GM12892 (cell line): Measurements from ENCODE around the gene TMEM30A.

Experiments
- POLR2A ChIP-seq: IDR thresholded peaks from 2 replicates; pipeline ENCODE4 v1.6.1; 2011; ENCODE audit warnings: low read depth, low read length, control low read depth
- POLR2AphosphoS5 ChIP-seq: IDR thresholded peaks from 2 replicates; pipeline ENCODE4 v1.6.1; 2011; ENCODE audit warnings: low read depth, low read length, control low read depth
- TAF1 ChIP-seq: IDR thresholded peaks from 2 replicates; pipeline ENCODE4 v1.6.1; 2011; ENCODE audit warnings: low read depth, mild to moderate bottlenecking, control low read depth, low read length, borderline replicate concordance

GRCh38 chr6:75275067-75275466 lies 9.5 kb downstream of the TMEM30A start:
- TF ChIP-seq POLR2A (no peak), POLR2AphosphoS5 (no peak), TAF1 (no peak)
